HG02943 (cell line): ENCODE results near the gene CHRM1.
"Not testable (repeated sequence)": the region's sequence is repeated elsewhere in the genome, so short reads cannot be mapped to it uniquely, and the experiment has no call there.

Source experiments
- ATAC-seq: cut with Tn5 transposase; IDR thresholded peaks from one replicate; pipeline ENCODE4 v1.9.1; 2021; ENCODE audit warnings: mild to moderate bottlenecking, low read depth, moderate library complexity; ENCODE audit not compliant: unreplicated experiment

The CHRM1 gene

GRCh38 chr11:62921201-62921572 is at the start of gene CHRM1:
CHRM1 (minus strand) TSS chr11:62921363; CDS start chr11:62911100, 10,263 bp downstream.
- ATAC-seq, result no peak

GRCh38 chr11:62965574-62965973 is 44.4 kb upstream of the CHRM1 start:
- no peak for ATAC-seq

- no peak for ATAC-seq
These were observed 41.2 kb upstream of the CHRM1 start for GRCh38 chr11:62962391-62962790.

GRCh38 chr11:62961017-62961570 is 39.9 kb upstream of the CHRM1 start:
- no peak for ATAC-seq

- no peak for ATAC-seq
These were observed 38.3 kb upstream of the CHRM1 start for GRCh38 chr11:62959422-62959980.

GRCh38 chr11:62958547-62959421 is 37.6 kb upstream of the CHRM1 start:
- no peak for ATAC-seq

- ATAC-seq, result no peak
These were observed 36.0 kb upstream of the CHRM1 start for GRCh38 chr11:62957147-62957546.

- ATAC-seq, result no peak
These were observed 33.3 kb upstream of the CHRM1 start for GRCh38 chr11:62954478-62954877.

- ATAC-seq, result no peak
These were observed 32.6 kb upstream of the CHRM1 start for GRCh38 chr11:62953811-62954210.

- no peak for ATAC-seq
These were observed 27.7 kb upstream of the CHRM1 start for GRCh38 chr11:62948765-62949320.

GRCh38 chr11:62945538-62945937 is 24.4 kb upstream of the CHRM1 start:
- ATAC-seq, result not testable (repeated sequence)

GRCh38 chr11:62937528-62937927 is 16.4 kb upstream of the CHRM1 start:
- ATAC-seq, result not testable (repeated sequence)

- no peak for ATAC-seq
These were observed 13.3 kb upstream of the CHRM1 start for GRCh38 chr11:62934496-62934785.

- ATAC-seq, result no peak
These were observed 12.8 kb upstream of the CHRM1 start for GRCh38 chr11:62933750-62934495.

- ATAC-seq, result no peak
These were observed 12.1 kb upstream of the CHRM1 start for GRCh38 chr11:62933285-62933684.

GRCh38 chr11:62931499-62932278 is 10.5 kb upstream of the CHRM1 start:
- ATAC-seq, result no peak

- ATAC-seq, result no peak
These were observed 9.5 kb upstream of the CHRM1 start for GRCh38 chr11:62930666-62931065.

GRCh38 chr11:62930157-62930556 is 9.0 kb upstream of the CHRM1 start:
- no peak for ATAC-seq

GRCh38 chr11:62928011-62928410 is 6.8 kb upstream of the CHRM1 start:
- no peak for ATAC-seq
